Measurements from ENCODE around the gene ZNF468.
"Not testable (repeated sequence)": the region's sequence is repeated elsewhere in the genome, so short reads cannot be mapped to it uniquely, and the experiment has no call there.

ZNF468 gene

DNA sequence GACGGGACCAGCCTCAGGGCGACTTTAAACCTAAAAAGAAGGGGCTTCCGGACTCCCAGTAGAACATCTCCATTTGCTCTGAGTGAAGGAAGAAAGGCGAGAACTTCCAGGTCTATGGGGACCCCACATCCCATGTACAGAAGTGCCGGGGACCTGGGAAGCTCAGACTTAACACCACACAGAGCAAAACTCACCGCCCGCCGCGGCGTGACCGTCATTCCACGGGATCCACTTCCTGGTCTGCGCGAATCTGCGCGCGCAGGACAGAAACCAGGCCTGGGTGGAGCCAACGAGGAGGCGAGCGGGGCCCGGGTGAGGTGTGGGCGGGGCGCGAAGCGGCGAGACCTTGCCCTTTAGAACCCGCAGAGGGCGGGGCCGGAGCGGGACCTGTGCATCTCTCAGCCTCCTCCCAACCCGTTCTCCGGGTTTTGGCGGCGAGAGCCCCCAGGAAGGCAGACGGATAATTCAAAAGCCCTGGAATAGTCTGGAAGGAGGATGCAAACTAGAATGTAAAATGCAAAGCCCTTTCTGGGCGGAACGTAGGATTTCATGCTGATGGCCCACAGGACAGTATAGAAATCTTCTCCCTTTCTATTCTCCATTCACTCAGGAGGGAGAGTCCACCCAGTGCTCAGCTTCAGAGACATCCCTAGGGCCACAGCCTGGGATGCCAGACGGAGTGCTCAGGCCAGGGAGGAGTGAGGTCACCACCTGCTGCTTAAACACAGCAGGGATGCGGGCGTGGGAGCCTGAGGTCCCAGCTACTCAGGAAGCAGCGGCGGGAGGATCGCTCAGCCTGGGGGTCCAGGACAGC is at the start of gene ZNF468:
Gene ZNF468, minus strand, starts transcription at position 242 of the 814 bp plus-strand sequence. CDS start 3,347 bp downstream, outside the sequence.
- DNase-seq, result peak; percentile 76

DNA sequence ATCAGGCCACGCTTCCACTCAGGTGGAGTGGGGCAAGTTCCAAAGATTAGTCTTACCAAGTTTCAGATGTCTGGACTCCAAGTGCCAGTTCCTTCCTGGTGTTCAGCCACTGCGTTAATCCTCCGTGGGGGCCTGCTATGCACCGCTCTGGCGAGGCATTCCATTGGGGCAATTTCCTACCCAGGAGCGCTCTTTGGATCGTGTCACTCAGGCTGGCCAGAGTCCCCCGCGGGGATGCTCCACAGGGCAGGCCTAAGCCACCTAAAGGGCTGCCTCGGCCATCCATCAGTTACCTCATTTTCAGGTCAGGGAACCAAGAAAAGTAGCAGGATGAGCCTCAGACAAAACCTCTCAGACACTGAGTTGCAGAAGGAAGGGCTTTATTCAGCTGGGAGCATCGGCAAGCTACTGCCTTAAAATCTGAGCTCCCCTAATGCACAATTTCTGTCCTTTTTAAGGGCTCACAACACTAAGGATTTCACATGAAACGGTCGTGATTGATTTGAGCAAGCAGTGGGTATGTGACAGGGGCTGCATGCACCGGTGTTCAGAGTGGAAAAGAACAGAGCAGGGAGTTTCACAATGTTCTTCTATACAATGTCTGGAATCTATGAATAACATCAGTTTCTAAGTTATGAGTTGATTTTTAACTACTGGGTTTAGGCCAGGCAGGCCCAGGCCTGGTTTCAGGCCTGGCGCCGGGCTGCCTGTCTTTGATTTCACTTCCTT is 46.8 kb upstream of the ZNF468 start:
- not testable (repeated sequence) for DNase-seq

DNA sequence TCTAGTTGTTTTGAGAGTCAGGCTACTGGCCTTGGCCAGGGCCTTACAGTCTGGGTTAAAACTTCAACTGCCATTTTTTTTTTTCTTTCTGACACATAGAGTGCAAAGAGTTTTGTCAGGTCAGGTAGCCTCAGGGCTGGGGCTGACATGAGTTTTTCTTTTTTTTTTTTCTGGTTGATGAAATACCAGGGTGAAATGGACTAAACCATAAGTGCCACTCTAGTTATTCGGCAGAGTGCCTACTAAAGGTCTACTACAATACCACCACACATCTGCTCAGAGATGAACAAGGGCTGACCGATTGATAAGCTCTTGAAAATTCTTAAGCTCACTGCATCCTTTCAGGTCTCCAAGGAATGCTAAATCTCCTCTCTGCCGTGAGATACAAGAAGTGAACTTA is 44.4 kb upstream of the ZNF468 start:
- no peak for DNase-seq

DNA sequence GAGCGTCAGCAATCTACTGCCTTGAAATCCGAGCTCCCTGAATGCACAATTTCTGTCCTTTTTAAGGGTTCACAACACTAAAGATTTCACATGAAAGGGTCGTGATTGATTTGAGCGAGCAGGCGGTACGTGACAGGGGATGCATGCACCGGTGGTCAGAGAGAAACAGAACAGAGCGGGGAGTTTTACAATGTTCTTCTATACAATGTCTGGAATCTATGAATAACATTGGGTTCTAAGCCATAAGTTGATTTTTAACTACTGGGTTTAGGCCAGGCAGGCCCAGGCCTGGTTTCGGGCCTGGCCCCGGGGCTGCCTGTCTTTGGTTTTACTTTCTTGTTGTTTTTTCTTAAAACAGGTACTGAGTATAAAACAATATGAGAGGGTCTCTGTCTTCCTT is 41.2 kb upstream of the ZNF468 start:
- DNase-seq, result not testable (repeated sequence)

DNA sequence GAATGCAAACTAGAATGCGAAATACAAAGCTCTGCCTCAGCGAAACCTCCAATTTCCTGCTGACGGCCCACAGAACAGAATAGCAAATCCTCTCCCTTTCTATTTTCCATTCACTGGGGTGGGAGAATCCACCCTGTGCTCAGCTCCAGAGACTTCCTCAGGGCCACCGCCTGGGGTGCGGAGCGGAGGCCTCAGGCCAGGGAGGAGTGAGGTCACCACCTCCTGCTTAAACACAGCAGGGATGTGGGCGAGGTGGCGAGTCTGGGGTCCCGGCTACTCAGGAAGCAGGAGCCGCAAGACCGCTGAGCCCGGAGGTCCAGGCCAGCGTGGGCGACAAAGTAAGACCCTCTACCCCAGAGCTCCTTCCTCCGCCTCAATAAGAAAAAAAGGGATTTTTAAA is 40.7 kb upstream of the ZNF468 start:
- no peak for DNase-seq

DNA sequence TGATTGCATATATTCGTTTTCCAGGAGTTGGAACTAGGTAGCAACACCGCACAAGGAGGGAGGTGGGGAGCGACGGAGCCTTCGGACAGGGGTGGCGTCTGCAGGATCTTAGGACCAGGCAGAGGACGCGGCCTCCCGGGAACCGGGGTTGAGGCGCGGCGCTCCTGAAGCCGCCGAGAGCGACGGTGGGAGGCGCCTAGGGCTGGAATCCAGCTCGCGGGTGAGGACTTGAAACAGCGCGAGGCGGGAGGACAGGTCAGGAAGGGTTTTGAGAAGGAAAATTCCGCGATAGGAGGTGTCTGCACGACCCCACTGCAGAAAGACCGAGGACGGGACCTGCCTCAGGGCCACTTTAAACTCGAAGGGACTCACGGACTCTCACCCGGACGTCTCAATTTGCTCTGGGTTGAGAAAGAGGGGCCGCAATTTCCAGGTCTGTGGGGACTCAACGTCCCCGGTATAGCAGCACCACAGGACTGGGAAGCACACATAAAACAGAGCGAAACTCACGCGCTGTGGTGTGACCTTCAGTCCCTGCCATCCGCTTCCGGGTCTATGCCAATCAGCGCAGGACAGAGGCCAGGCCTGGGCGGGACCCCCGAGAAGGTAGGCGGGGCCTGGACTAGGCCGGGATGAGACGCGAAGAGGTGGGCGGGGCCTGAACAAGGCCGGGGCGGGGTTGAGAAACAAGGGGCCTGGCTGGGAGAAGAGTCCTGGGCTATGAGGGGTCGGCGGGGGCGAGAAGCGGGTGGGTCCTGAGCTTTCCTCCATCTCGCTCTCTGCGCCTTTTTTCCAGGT is 39.9 kb upstream of the ZNF468 start, which contains the start of gene ZNF320:
Gene ZNF320, minus strand, starts transcription at position 498 of the 798 bp plus-strand sequence. CDS start 7,380 bp downstream, outside the sequence.
- peak; percentile 93 for DNase-seq

DNA sequence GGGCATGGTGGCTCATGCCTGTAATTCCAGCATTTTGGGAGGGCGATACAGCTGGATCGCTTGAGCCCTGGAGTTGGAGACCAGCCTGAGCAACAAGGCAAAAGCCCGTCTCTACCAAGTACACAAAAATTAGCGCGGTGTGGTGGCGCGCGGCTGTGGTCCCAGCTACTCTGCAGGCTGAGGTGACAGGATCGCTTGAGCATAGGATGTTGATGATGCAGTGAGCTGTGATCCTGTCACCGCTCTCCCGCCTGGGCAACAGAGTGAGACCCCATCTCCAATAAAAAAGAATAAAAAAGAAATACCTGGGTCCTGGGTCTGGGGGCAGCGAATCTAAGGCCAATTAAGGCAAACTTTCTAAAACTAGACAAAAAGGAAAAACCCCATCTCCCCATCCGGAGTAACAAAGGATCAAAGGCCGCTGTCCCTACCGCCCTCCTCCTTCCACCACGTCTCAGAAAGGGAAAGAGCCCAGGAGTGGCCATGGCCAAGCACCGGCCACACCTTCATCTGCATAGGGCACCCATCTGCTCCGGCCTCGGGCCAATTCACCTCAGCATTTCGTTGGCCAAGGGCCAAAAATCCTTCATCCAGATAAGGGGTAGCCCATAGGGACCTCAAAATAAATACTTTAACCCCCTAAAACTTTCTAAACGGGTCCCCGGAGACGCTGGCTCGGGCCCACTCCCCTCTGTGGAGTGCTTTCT is 39.2 kb upstream of the ZNF468 start:
- no peak for DNase-seq

DNA sequence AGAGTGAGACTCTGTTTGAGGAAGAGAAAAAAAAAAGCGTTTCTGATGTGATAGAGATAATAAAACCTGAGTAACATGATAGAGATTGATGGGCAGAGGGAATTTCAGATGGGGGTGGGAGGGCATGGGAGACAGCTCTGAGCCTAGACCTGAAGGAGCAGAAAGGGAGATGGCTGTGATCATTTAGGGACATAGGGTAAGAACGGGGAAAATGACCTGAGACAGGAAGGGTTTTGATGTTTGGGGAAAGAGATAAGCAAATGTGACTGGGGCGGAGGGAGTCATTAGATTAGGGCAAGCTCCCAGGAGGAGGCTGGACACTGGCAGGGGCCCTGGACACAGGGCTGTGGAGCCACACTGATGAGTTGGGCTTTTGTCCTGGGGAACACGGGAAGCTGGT is 33.9 kb upstream of the ZNF468 start:
- no peak for DNase-seq

DNA sequence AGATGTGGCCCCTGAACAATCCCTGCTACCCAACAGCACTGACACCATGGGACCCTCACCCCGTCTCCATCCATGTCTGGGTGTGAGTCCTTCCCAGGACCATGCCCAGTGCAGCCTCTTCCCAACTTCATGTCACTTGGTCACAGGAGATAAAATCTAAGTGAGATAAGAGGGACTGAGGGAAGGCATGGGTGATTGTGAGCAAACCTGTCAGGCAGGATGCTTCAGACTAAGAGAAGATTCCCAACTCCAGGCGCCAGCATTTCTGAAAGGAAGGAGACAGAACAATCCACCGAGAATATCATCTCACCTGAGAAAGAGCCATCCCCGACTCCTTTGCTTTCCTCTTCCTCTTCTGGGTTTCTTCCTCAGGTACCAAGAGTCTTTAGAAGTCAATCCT is 32.5 kb upstream of the ZNF468 start:
- DNase-seq, result no peak

DNA sequence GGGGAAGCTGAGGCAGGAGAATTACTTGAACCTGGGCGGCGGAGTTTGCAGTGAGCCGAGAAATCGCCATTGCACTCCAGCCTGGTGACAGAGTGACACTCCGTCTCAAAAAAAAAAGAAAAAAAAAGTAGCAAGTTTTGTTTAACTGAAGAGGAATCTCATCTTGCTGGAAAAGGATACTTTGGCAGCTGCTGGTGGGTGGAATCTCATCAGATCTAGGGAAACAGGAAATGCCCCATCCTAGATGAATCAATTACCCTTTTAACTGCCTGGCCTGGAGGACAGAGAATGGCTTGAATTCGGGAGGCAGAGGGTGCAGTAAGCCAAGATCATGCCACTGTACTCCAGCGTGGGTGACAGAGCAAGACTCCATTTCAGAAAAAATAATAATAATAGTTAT is 31.7 kb upstream of the ZNF468 start:
- DNase-seq, result no peak

DNA sequence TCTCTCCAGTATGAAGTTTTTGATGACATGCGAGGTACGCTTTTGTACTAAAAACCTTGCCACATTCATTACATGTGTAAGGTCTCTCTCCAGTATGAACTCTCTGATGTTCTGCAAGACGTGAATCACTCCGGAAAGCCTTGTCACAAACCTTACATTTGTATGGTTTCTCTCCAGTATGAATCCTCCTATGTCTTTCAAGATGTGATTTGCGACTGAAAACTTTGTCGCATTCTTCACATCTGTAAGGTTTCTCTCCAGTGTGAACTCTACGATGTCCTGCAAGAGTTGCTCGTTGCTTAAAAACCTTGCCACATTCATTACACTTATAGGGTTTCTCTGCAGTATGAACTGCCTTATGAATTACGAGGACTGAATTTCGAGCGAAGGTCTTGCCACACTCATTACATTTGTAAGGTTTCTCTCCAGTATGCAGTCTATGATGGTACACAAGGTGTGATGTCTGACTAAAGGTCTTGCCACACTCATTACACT is 23.5 kb upstream of the ZNF468 start:
- no peak for DNase-seq

DNA sequence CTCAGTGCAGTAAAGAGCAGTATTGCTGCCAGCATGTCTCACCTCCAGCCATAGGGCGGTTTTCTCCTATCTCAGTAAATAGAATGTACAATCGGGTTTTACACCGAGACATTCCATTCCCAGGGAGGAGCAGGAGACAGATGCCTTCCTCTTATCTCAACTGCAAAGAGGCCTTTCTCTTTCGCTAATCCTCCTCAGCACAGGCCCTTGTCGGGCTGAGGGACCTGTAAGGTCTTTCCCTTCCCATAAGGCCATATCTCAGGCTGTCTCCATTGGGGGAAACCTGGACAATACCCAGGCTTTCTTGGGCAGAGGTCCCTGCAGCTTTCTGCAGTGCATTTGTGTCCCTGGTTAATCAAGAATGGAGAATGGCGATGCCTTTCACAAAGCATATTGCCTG is 15.6 kb upstream of the ZNF468 start:
- DNase-seq, result not testable (repeated sequence)

DNA sequence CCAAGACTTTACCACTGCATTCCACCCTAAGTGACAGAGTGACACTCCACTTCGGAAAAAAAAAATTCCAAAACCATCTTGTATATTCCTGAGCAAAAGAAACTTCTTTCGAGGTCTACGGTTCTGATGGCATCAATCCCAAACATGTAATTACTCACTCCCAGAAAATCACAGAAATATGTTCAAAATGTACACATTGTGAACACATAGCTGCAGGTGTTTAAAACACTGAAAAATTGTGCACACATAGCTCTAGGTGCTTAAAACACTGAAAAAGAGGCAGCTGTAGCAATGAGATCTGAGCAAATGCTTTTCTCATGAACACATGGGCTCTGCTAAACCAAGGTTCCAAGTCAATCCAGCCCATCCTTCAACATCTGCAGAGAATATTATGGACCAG is 14.0 kb upstream of the ZNF468 start:
- DNase-seq, result no peak

DNA sequence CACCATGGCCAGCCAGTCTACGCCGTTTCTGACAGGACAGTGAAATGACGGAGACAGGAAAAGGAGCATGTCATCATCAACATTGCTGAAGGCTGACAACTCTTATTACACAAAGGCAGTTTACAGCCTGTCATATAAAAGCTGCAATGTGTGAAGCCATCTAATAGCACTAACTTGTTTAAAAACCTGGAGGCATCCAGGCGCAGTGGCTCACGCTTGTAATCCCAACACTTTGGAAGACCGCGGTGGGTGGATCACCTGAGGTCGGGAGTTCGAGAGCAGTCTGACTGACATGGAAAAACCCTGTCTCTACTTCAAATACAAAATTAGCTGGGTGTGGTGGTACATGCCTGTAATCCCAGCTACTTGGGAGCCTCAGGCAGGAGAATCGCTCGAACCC is 10.6 kb upstream of the ZNF468 start:
- DNase-seq, result not testable (repeated sequence)

DNA sequence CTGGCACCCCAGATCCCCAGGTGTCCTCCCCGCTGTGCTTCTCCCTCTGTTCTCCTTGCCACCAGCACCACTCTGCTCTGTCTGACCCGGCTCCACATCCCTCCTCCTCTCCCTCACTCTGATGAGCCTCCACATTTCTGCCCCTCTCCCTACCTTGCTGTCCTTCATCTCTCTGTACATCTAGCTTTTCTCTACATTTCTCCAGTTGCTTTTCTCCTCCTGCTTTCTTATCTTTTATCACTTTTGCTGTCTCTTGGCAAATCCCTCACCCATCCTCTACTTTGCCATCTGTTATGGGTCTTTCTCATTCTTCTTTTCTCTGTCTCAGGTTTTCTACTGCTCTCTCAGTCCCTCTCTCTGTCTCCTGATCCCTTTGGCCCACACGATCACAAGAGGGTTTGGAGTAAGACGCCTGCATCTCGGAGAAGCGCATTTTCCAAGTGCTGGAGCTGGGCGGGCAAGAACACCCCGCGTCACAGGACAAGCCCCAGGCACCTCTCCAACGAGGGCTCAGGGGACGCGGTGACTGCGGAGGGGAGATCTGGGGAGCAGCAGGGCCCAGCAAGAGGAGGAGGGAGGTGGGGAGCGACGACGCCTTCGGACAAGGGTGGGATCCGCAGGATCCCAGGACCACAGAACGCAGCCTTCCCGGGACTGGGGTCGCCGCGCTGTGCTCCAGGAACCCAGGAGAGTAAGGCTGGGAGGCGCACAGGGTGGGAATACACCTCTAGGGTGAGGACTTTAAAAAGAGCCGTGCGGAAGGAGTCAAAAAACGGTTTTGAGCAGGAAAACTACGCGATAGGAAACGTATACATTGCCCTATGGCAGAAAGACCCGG is 660 bp downstream of the ZNF468 start:
- not testable (repeated sequence) for DNase-seq

DNA sequence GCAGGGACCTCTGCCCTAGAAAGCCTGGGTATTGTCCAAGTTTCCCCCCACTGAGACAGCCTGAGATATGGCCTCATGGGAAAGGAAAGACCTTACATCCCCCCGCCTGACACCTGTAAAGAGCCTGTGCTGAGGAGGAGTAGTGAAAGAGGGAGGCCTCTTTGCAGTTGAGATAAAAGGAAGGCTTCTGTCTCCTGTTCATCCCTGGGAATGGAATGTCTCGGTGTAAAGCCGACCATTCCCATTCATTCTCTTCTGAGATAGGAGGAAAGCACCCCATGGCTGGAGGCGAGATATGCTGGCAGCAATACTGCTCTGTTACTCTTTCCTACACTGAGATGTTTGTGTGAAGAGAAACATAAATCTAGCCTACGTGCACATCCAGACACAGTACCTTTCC is 10.1 kb downstream of the ZNF468 start:
- not testable (repeated sequence) for DNase-seq

DNA sequence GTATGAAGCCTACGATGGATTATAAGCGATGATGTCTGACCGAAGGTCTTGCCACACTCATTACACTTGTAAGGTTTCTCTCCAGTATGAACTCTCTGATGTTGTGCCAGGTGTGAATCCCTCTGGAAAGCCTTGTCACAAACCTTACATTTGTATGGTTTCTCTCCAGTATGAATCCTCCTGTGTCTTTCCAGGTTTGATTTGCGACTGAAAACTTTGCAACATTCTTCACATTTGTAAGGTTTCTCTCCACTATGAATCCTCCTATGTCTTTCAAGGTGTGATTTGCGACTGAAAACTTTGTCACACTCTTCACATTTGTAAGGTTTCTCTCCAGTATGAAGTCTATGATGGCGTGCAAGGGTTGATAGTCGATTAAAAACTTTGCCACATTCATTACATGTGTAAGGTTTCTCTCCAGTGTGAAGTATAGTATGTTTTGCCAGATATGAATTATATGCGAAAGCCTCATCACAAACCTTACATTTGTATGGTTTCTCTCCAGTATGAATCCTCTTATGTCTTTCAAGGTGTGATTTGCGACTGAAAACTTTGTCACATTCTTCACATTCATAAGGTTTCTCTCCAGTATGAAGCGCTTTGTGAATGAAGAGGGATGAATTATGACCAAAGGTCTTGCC is 16.5 kb downstream of the ZNF468 start:
- not testable (repeated sequence) for DNase-seq

DNA sequence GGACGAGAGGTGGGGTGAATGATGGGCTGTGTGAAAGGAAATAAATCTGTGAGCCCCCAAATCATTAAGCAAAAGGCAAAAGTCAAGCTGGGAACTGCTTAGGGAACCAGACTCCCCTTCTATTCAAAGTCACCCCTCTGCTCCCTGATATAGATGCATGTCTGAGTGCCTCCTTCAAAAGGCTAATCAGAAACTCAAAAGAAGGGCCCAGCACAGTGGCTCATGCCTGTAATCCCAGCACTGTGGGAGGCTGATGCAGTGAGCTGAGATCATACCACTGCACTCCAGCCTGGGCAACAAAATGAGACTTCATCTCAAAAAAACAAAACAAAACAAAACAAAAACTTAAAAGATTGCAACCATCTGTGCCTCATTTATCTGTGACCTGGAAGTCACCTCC is 23.1 kb downstream of the ZNF468 start:
- not testable (repeated sequence) for DNase-seq

DNA sequence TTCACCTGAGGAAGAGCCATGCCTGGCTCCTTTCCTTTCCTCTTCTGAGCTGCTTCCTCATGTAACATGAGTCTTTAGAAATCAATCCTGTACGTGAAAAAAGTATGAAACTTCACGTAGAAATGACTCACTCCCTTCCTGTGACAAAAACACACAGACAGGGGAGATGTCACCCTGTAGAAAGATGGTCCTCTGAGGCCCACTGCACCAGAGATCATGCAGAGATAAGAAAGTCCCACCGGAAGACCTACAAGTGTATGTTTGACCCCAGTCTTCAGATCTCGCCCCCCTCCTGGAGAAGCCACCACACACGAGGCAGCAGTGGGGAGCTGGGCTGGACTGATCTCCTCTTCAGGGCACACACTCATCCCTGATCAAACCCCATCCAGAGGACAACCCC is 23.9 kb downstream of the ZNF468 start:
- peak; percentile 43 for DNase-seq

DNA sequence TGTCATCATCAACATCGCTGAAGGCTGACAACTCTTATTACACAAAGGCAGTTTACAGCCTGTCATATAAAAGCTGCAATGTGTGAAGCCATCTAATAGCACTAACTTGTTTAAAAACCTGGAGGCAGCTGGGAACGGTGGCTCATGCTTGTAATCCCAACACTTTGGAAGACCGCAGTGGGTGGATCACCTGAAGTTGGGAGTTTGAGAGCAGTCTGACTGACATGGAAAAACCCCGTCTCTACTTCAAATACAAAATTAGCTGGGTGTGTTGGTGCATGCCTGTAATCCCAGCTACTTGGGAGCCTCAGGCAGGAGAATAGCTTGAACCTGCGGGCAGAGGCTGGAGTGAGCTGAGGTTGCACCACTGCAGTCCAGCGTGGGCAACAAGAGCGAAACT is 27.6 kb downstream of the ZNF468 start:
- not testable (repeated sequence) for DNase-seq

DNA sequence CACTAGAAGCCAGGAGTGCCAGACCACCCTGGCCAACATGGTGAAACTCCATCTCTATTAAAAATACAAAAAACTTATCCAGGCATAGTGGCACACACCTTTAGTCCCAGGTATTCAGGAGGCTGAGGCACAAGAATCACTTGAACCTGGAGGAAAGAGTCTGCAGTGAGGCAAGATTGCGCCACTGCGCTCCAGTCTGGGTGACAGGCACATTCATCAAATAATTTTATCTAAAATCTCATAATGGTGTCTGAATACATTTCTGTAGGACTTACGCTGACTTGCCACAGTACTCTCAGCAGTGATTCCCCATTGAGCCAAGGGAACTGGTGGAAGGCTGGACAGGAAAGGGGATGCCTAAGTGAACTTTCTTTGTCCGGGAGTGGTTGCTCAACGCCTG is 31.7 kb downstream of the ZNF468 start:
- no peak for DNase-seq
